ENCODE data around the gene DNAJC1. TPM values are rescaled to one million over a fixed set of nuclear protein-coding genes. Genes with fewer than 3 reads are reported as not detected.
"Not testable (repeated sequence)": the region's sequence is repeated elsewhere in the genome, so short reads cannot be mapped to it uniquely, and the experiment has no call there.

DNAJC1 gene
- total RNA-seq, 2 experiments from 2014 or later: 20.6 to 28.1 TPM

GRCh38 chr10:21843645-21844044 is 159.9 kb downstream of the DNAJC1 start:
- no peak overlapping the region for H3K27ac Mint-ChIP-seq
- ATAC-seq (no peak), DNase-seq (no peak)
- H3K4me3 Mint-ChIP-seq: no peak overlapping the region
- no peaks in the 10 kb centered on the region for H3K4me1 Mint-ChIP-seq
- peaks cover 15% of the 10 kb centered on the region for H3K9me3 Mint-ChIP-seq (ENCODE audit: low read depth)
- intact Hi-C loops (cut with DNase I, micrococcal nuclease): no loop called here
- CTCF ChIA-PET: interaction anchor here (0.7 kb wide), 1 partner anchor 132 kb away, joined by 3 read pairs; no protein-coding TSS in a partner anchor
- POLR2A ChIA-PET: interaction anchor here (0.6 kb wide), 3 partner anchors 18 to 42 kb away, joined by 3 to 5 read pairs (median 4); no protein-coding TSS in a partner anchor
- peaks cover 30% of the 10 kb centered on the region for H3K36me3 Mint-ChIP-seq (ENCODE audit: low read depth)
- H3K27me3 Mint-ChIP-seq: no peaks in the 10 kb centered on the region

DNA sequence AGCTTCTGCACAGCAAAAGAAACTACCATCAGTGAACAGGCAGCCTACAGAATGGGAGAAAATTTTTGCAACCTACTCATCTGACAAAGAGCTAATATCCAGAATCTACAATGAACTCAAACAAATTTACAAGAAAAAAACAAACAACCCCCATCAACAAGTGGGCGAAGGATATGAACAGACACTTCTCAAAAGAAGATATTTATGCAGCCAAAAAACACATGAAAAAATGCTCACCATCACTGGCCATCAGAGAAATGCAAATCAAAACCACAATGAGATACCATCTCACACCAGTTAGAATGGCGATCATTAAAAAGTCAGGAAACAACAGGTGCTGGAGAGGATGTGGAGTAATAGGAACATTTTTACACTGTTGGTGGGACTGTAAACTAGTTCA is 162.3 kb downstream of the DNAJC1 start:
- peaks cover 30% of the 10 kb centered on the region for H3K36me3 Mint-ChIP-seq (ENCODE audit: low read depth)
- H3K4me3 Mint-ChIP-seq; intact Hi-C loops (cut with DNase I, micrococcal nuclease); DNase-seq; H3K4me1 Mint-ChIP-seq; ATAC-seq; H3K27me3 Mint-ChIP-seq; CTCF ChIA-PET; H3K27ac Mint-ChIP-seq; POLR2A ChIA-PET: not testable (repeated sequence)
- H3K9me3 Mint-ChIP-seq (ENCODE audit: low read depth): peaks cover 21% of the 10 kb centered on the region

DNA sequence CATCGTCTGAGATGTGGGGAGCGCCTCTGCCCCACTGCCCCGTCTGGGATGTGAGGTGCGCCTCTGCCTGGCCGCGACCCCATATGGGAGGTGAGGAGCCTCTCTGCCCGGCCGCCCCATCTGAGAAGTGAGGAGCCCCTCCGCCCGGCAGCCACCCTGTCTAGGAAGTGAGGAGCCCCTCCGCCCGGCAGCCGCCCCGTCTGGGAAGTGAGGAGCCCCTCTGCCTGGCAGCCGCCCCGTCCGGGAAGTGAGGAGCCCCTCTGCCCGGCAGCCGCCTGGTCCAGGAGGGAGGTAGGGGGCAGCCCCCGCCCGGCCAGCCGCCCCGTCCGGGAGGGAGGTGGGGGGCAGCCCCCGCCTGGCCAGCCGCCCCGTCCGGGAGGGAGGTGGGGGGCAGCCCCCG is 166.0 kb downstream of the DNAJC1 start:
- H3K4me3 Mint-ChIP-seq, DNase-seq, H3K27me3 Mint-ChIP-seq, H3K4me1 Mint-ChIP-seq, POLR2A ChIA-PET, ATAC-seq, H3K27ac Mint-ChIP-seq, CTCF ChIA-PET: not testable (repeated sequence)
- intact Hi-C loops (cut with DNase I, micrococcal nuclease): loop anchor here in 1 of 2 experiments (10.0 kb wide), 1 partner anchor 367 kb away; no protein-coding TSS in a partner anchor
- Mint-ChIP-seq H3K9me3 (ENCODE audit: low read depth) (peaks cover 40% of the 10 kb centered on the region), H3K36me3 (ENCODE audit: low read depth) (peaks cover 57% of the 10 kb centered on the region)

GRCh38 chr10:21834574-21834973 is 169.0 kb downstream of the DNAJC1 start:
- ATAC-seq, H3K27me3 Mint-ChIP-seq, H3K4me1 Mint-ChIP-seq, H3K27ac Mint-ChIP-seq, H3K4me3 Mint-ChIP-seq, DNase-seq, CTCF ChIA-PET, POLR2A ChIA-PET: not testable (repeated sequence)
- intact Hi-C loops (cut with DNase I, micrococcal nuclease): loop anchor here in 1 of 2 experiments (10.0 kb wide), 1 partner anchor 370 kb away; no protein-coding TSS in a partner anchor
- Mint-ChIP-seq H3K9me3 (ENCODE audit: low read depth) (peaks cover 50% of the 10 kb centered on the region), H3K36me3 (ENCODE audit: low read depth) (peaks cover 61% of the 10 kb centered on the region)

DNA sequence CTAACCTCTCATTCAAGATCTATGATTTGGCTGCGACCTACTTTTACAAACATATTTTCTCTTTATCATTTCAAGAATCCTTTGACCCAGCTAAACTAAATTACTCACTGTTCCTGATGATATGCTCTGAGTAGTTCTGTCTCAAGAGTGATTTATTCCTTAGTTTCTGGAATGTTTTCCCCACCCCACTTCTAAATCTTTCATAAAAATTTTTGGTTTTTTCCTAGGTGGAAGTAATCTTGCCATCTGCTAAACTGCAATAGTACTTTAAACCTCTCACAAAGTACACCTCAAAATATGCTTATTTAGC is 170.8 kb downstream of the DNAJC1 start:
- Mint-ChIP-seq H3K27me3 (no peaks in the 10 kb centered on the region), H3K9me3 (ENCODE audit: low read depth) (peaks cover 45% of the 10 kb centered on the region), H3K36me3 (ENCODE audit: low read depth) (peaks cover 59% of the 10 kb centered on the region), H3K4me1 (peaks cover 2% of the 10 kb centered on the region), H3K27ac (no peak overlapping the region), H3K4me3 (no peak overlapping the region)
- CTCF ChIA-PET: interaction anchor here (0.5 kb wide), 1 partner anchor 94 kb away, joined by 3 read pairs; no protein-coding TSS in a partner anchor
- ATAC-seq: no peak
- POLR2A ChIA-PET: no interaction called here
- intact Hi-C loops (cut with DNase I, micrococcal nuclease): loop anchor here in 1 of 2 experiments (10.0 kb wide), 1 partner anchor 372 kb away; no protein-coding TSS in a partner anchor
- DNase-seq: no peak

GRCh38 chr10:21831986-21832820 is 171.3 kb downstream of the DNAJC1 start:
- H3K27ac Mint-ChIP-seq: no peak overlapping the region
- DNase-seq: no peak
- H3K27me3 Mint-ChIP-seq: no peaks in the 10 kb centered on the region
- peaks cover 63% of the 10 kb centered on the region for H3K36me3 Mint-ChIP-seq (ENCODE audit: low read depth)
- ATAC-seq: no peak
- peaks cover 2% of the 10 kb centered on the region for H3K4me1 Mint-ChIP-seq
- POLR2A ChIA-PET: no interaction called here
- intact Hi-C loops (cut with DNase I, micrococcal nuclease): loop anchor here in 1 of 2 experiments (10.0 kb wide), 1 partner anchor 373 kb away; no protein-coding TSS in a partner anchor
- H3K4me3 Mint-ChIP-seq: no peak overlapping the region
- CTCF ChIA-PET: interaction anchor here (0.5 kb wide), 1 partner anchor 94 kb away, joined by 3 read pairs; no protein-coding TSS in a partner anchor
- H3K9me3 Mint-ChIP-seq (ENCODE audit: low read depth): peaks cover 48% of the 10 kb centered on the region

- ATAC-seq (no peak), DNase-seq (no peak)
- intact Hi-C loops (cut with DNase I, micrococcal nuclease): loop anchor here in 1 of 2 experiments (10.0 kb wide), 1 partner anchor 375 kb away; no protein-coding TSS in a partner anchor
- Mint-ChIP-seq H3K4me1 (peaks cover 2% of the 10 kb centered on the region), H3K27me3 (no peaks in the 10 kb centered on the region), H3K4me3 (no peak overlapping the region), H3K36me3 (ENCODE audit: low read depth) (peaks cover 58% of the 10 kb centered on the region), H3K27ac (no peak overlapping the region), H3K9me3 (ENCODE audit: low read depth) (peaks cover 46% of the 10 kb centered on the region)
- ChIA-PET CTCF (no interaction called here), POLR2A (no interaction called here)
Observed at GRCh38 chr10:21830037-21830436, 173.5 kb downstream of the DNAJC1 start.

GRCh38 chr10:21827308-21827707 is 176.2 kb downstream of the DNAJC1 start:
- no peak overlapping the region for H3K27ac Mint-ChIP-seq
- peaks cover 2% of the 10 kb centered on the region for H3K4me1 Mint-ChIP-seq
- no peaks in the 10 kb centered on the region for H3K27me3 Mint-ChIP-seq
- ATAC-seq: no peak
- H3K36me3 Mint-ChIP-seq (ENCODE audit: low read depth): peaks cover 38% of the 10 kb centered on the region
- H3K9me3 Mint-ChIP-seq (ENCODE audit: low read depth): peaks cover 35% of the 10 kb centered on the region
- intact Hi-C loops (cut with DNase I, micrococcal nuclease): no loop called here
- DNase-seq: no peak
- CTCF ChIA-PET: no interaction called here
- POLR2A ChIA-PET: no interaction called here
- no peak overlapping the region for H3K4me3 Mint-ChIP-seq

- peaks cover 35% of the 10 kb centered on the region for H3K36me3 Mint-ChIP-seq (ENCODE audit: low read depth)
- peaks cover 2% of the 10 kb centered on the region for H3K4me1 Mint-ChIP-seq
- ChIA-PET CTCF (no interaction called here), POLR2A (no interaction called here)
- H3K4me3 Mint-ChIP-seq: no peak overlapping the region
- intact Hi-C loops (cut with DNase I, micrococcal nuclease): no loop called here
- no peak overlapping the region for H3K27ac Mint-ChIP-seq
- DNase-seq: no peak
- no peaks in the 10 kb centered on the region for H3K27me3 Mint-ChIP-seq
- ATAC-seq: no peak
- peaks cover 32% of the 10 kb centered on the region for H3K9me3 Mint-ChIP-seq (ENCODE audit: low read depth)
Observed at GRCh38 chr10:21826725-21827124, 176.8 kb downstream of the DNAJC1 start.

DNA sequence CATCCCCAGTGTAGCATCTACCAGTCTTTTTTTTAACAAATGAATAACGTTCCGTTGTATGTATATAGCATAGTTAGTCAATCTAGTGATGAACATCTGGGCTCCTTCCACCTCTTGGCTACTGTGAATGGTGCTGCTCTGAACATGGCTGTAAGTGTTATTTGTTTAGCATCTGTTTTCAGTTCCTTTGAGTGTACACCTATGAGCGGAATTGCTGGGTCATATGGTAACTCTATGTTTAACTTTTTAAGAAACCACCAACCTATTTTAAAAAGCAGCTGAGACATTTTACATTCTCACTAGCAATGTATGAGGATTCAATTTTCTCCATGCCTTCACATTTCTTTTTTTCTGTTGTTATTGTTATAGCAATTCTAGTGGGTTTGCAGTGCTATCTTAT is 178.2 kb downstream of the DNAJC1 start:
- Mint-ChIP-seq H3K4me1 (no peaks in the 10 kb centered on the region), H3K4me3 (no peak overlapping the region), H3K27ac (no peak overlapping the region), H3K9me3 (ENCODE audit: low read depth) (peaks cover 26% of the 10 kb centered on the region), H3K27me3 (no peaks in the 10 kb centered on the region), H3K36me3 (ENCODE audit: low read depth) (peaks cover 30% of the 10 kb centered on the region)
- no peak for DNase-seq
- ChIA-PET CTCF (no interaction called here), POLR2A (interaction anchor here (0.6 kb wide), 1 partner anchor 19 kb away, joined by 3 read pairs; no protein-coding TSS in a partner anchor)
- ATAC-seq: no peak
- intact Hi-C loops (cut with DNase I, micrococcal nuclease): no loop called here

GRCh38 chr10:21824409-21824808 is 179.1 kb downstream of the DNAJC1 start:
- DNase-seq: no peak
- H3K9me3 Mint-ChIP-seq (ENCODE audit: low read depth): peaks cover 20% of the 10 kb centered on the region
- CTCF ChIA-PET: interaction anchor here (0.6 kb wide), 1 partner anchor 28 kb away, joined by 3 read pairs; no protein-coding TSS in a partner anchor

DNA sequence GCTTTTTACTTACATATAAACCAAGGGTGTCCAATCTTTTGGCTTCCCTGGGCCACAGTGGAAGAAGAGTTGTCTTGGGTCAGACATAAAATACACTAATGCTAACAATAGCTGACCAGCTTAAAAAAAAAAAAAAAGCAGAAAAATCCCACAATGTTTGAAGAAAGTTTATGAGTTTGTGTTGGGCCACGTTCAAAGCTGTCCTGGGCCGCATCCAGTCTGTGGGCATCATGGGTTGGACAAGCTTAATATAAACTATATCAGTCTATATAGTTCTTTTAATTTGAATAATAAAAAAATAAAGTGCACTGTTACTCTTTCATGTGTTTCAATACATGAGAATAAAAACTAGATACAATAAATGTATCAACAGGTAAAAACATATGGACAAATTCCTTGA is 179.9 kb downstream of the DNAJC1 start:
- intact Hi-C loops (cut with DNase I, micrococcal nuclease): no loop called here

More at GRCh38 chr10:21824409-21824808, 179.1 kb downstream of the DNAJC1 start:
- no peaks in the 10 kb centered on the region for H3K4me1 Mint-ChIP-seq
- no peaks in the 10 kb centered on the region for H3K27me3 Mint-ChIP-seq
- H3K4me3 Mint-ChIP-seq: no peak overlapping the region
- no peak overlapping the region for H3K27ac Mint-ChIP-seq
- peaks cover 25% of the 10 kb centered on the region for H3K36me3 Mint-ChIP-seq (ENCODE audit: low read depth)
- intact Hi-C loops (cut with DNase I, micrococcal nuclease): no loop called here
- POLR2A ChIA-PET: no interaction called here
- ATAC-seq: no peak

More for the DNA sequence above, 179.9 kb downstream of the DNAJC1 start:
- H3K36me3 Mint-ChIP-seq (ENCODE audit: low read depth): peaks cover 23% of the 10 kb centered on the region
- peaks cover 18% of the 10 kb centered on the region for H3K9me3 Mint-ChIP-seq (ENCODE audit: low read depth)
- DNase-seq (no peak), ATAC-seq (no peak)
- CTCF ChIA-PET: interaction anchor here (0.6 kb wide), 1 partner anchor 214 kb away, joined by 3 read pairs; no protein-coding TSS in a partner anchor
- H3K4me3 Mint-ChIP-seq: no peak overlapping the region
- no peaks in the 10 kb centered on the region for H3K27me3 Mint-ChIP-seq
- POLR2A ChIA-PET: interaction anchor here (0.6 kb wide), 1 partner anchor 99 kb away, joined by 7 read pairs; no protein-coding TSS in a partner anchor
- H3K27ac Mint-ChIP-seq: no peak overlapping the region
- H3K4me1 Mint-ChIP-seq: no peaks in the 10 kb centered on the region

Data from activated CD4-positive, alpha-beta T cell treated with anti-CD3 and anti-CD28 coated beads for 36 hours (primary cell).